ENCODE data around the gene SMIM38. TPM values are rescaled to one million over a fixed set of nuclear protein-coding genes. Genes with fewer than 3 reads are reported as not detected.

The SMIM38 gene
- 0.69 TPM for total RNA-seq

DNA sequence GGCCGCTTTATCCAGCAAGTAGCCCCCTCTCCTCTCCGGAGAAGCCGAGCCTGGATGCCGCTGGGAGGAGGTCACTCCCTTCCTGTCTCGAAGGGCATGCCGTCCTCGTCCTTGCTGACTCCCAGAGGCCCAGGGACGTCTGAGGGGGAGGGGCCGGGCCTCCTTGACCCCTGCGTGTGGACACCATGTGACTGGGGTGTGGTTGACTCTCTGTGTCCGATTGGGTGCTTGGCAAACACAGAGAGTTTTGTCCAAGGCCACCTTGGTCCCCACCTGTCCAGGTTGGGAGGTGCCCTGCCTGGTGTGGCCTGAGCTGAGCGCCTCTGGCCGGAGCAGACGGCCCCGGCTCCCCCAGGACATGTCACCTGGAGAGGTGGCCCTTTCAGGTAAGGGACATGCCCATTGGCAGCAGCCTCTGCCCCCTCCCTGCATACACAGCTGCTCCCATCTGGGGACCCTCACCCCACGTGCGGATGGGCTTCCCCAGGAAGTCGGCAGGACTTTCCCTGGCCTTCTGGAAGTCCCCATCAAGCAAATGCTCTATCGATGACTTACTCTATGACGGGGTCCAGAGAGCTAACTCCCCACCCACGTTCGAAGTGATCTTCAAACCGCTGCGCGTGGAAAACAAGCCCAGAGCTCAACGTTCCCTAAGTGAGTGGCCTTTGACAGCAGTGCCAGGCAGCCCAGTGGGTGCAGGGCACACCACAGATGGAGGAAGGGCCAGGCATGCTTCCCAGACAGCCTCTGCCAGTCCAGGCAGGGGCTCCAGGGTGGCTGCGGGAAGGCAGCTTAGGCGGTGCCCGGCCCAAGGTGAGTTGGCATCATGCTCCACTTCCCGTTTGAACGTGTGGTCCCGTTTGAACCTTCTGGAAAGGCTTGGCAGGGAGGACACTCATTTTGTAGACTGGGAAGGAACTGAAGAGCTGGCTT is at the start of gene SMIM38:
Gene SMIM38, plus strand, starts transcription at position 634 of the 933 bp plus-strand sequence. CDS start 1,912 bp downstream, outside the sequence.
- no peak for DNase-seq

DNA sequence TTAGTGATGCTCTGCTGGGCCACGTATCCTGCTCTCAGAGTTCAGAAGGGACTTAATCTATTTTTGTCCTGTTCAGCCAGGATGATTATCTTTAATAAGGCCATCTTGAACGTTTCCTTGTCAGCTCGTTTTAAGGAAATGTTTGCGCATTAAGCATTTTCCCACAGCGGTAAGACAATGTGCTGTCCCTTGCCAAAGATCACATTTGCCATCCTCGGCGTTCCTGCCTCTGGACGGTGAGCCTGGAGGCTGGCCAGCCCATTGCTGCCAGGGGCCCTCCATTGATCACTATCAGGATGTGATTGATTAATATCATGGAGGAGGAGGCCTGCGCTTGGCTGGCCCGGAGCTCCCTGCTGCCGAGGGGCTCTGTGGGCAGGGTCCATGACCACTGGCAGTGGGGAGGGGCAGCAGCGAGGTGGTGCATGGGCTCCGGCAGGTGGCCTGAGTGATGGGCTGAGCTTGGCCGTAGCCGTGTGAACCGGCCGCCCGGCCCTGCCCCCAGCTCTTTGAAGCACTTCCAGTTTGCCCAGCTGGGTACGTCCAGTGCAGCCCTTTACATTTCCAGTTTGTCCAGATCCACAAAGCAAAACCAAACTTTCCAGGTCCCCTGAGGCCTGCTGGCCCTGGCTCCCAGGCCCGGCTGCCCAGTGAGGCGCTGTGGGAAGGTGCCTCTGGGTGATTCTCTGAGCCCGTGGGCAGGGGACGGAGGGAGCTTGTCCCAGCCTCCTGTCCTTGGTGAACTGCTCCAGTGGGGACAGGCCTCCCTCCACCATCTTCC is 49.5 kb upstream of the SMIM38 start:
- no peak for DNase-seq

DNA sequence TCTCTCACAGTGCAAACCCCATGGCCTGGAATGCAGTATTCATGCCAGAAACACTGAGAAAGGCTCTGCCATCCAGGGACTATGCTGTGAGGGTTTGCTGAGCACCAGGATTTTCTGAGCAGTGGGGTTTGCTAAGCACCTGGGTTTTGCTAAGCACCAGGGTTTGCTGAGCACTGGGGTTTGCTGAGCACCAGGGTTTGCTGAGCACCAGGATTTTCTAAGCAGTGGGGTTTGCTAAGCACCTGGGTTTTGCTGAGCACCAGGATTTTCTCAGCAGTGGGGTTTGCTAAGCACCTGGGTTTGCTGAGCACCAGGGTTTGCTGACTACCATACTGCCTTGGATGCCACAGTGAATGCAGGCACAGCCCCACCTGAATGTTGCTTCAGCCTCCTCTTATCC is 48.3 kb upstream of the SMIM38 start:
- DNase-seq = no peak

DNA sequence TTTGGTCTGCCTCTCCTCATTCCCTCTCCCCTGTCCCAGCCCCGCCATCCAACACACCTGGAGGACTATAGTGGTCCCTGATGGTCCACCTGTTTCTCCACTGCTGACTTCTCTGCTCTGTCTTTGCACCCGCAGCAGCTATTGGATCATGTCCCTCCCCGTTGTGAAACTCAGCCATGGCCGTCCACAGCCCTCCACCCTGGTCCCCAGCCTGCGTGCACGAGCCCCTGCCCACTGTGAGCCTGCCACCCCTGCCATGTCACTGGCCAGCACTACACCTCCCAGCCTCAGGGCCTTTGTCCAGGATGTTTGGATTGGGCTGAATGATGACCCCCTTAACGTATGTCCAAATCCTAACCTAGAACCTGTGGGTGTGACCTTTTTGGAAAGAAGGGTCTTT is 47.7 kb upstream of the SMIM38 start:
- DNase-seq = no peak

DNA sequence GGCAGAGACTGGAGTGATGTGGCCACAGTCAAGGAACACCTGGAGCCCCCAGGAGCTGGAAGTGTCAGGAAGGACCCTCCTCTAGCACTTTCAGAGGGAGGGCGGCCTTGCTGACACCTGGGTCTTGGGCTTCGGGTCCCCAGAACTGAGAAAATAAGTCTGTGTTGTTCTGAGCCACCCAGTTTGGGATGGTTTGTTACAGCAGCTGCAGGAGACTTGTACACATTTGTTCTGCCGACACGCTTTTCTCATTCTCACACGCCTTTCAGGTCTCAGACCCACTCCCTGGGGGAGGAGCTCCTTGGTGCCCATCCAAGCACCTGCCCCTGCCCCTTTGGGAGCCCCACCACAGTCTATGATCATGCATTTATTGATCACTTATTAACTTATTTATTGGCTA is 47.2 kb upstream of the SMIM38 start:
- DNase-seq = no peak

DNA sequence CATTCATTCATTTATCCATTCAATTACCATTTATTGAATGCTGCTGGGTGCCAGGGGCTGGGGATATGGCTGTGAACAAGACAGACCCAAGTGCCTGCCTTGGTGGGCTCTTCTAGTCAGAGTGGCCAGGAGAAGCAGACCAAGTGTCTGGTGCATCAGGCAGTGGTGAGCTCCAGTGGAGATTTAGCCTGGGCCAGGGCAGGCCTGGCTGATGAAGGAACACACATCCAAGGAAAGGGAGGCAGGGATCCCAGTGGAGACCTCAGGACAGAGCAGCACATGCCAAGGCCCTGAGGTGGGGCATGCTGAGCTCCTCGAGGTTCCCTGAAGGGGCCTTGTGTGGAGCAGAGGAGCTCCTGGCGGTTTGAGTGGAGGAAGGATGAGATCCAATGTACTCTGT is 46.6 kb upstream of the SMIM38 start:
- no peak for DNase-seq

DNA sequence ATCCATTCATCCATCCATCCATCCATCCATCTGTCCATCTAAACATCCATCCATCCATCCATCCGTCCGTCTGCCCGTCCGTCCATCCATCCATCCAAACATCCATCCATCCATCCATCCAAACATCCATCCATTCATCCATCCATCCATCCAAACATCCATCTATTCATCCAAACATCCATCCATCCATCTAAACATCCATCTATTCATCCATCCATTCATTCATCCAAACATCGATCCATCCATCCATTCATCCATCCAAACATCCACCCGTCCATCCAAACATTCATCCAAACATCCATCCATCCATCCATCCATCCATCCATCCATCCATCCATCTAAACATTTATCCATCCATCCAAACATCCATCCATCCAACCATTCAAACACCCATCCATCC is 45.3 kb upstream of the SMIM38 start:
- DNase-seq = no peak

DNA sequence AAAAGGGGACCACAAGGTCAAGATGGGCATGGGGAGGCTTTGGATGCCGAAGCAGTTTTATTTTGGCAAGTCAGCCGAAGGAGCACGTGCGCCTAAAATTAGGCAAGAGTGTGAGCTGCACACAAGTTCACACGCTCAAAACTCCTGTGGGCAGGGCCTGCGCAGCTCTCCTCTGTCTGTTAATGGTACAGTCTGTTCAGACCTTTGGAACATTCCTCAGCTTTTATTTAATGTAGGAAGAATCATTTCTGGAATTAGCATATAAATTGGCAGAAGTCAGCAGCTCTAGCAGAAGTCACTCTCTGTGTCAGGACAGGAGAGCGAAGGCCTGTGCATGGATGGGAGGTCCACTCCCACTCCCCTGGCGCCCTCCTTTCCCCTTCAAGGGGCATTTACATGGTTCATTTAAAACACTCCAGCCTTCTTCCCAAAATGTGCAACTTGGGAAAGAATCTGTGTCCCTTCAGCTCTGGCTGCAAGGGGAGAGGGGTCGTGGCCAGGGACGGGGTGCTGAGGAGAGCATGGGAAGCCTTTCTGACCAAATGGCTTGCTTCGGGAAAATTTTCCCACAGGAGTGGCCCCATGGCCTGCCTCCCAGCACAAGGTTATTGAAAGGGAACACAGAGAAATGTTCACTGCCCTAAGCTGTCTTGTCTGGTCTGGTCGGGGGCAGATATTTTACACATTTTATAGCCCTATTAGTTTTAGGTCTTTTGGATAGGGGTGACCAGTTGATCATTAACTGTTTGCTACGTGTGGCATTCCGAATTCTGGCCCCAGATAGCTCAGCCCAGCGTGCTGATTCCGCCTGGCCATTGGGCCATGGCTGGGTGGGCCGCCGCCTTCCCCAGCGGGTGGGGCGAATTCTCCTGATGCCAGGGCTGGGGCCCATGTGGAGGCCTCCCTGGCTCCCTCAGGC is 43.9 kb upstream of the SMIM38 start:
- no peak for DNase-seq

DNA sequence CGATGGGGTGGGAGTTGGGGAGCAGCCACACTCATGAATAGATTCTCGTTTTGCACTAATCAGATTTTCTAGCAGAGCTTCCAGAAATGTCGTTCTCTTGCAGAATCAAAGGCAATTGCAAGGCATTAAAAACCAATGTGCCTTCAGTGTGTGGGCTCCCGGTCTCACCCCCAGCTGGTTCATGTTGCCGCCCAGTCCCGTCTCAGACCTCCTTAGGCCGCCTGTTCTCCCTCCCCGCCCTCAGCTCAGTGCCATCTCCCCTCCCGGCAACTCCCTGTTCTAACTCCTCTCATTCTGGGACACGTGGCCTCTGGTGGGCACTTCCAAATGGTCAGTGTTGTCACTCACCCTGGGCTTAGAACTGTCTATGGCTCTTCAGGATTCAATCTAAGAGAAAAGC is 42.5 kb upstream of the SMIM38 start:
- DNase-seq = no peak

DNA sequence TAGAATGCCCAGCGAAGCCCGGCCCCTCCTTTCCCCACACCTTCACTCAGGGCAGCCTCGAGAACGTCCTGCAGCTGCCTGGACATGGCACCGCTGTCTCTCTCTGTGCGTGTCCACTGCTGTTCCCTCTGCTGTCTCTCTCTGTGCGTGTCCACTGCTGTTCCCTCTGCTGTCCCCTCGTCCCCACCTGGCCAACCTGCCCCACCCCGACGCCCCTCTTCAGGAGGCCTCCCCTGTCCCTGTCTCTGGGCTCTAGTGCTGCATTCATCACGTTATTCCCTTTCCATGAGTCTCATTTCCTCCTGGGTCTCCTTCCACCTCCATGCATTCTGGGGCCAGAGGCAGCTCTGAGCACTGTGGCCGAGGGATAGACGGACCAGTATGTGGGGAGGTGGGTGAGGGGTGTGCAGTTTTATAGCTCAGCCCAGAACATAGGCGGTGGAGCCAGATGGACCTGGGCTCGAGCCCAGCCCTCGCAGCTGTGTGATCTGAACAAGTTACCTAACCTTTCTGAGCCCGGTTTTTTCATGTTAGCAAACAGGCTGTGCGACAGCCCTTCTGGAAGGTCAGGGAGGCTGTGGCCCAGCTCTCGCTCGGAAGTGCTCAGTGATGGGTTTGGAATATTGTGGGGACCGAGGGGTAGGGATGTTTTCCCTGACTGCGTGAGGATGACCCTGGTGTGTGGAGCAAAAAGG is 41.9 kb upstream of the SMIM38 start:
- no peak for DNase-seq

DNA sequence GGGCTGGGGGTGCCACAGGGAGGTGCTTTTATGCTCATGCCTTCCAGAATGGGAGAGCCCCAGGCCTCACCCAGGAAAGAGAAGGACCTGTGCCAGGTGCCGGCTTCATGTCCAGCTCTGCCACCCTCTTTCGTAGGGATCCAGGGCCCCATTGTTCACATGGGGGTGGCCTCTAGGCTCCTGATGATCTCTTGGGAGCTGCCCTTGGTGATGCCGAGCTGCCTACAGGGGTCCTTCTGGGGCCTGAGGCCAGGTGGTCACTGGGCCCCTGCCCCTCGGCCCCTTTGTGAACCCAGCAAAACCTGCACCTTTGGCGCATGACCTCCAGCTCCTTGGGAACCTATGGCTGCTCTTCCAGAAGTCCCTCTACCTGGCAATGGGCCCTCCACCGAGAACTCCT is 41.4 kb upstream of the SMIM38 start:
- no peak for DNase-seq

DNA sequence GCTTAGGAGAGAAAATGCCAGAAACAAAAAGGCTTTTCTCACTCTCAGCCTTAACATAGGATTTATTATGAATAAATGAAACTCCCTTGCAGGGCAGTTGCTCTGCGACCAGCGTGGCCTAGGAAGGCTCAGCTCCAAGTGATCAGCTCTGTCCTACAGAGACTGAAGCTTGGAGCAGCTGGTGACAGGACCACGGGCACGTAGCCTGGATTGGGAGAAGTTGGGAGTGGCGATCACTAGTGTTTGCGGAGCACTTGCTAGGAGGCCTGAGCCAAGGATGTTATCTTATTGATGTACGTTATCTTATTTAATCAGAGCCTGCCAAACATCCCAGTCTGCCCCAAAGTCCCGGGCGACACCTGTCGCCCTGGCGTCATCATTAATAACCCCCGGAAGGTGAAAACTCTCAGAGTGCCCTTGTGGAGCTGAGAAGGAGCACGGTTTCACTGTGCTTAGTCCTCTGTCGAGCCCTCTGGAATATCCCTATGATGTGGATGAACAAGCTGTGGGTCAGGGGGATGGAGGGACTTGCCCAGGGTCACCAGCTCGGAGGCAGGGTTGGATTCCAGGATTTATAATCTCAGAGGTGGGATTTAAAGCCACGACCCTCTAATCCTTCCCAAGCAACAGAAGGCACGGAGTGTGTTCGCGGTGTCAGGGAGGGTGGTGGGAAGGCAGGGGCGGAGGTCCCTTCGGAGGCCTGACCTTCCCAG is 40.8 kb upstream of the SMIM38 start:
- DNase-seq = no peak

DNA sequence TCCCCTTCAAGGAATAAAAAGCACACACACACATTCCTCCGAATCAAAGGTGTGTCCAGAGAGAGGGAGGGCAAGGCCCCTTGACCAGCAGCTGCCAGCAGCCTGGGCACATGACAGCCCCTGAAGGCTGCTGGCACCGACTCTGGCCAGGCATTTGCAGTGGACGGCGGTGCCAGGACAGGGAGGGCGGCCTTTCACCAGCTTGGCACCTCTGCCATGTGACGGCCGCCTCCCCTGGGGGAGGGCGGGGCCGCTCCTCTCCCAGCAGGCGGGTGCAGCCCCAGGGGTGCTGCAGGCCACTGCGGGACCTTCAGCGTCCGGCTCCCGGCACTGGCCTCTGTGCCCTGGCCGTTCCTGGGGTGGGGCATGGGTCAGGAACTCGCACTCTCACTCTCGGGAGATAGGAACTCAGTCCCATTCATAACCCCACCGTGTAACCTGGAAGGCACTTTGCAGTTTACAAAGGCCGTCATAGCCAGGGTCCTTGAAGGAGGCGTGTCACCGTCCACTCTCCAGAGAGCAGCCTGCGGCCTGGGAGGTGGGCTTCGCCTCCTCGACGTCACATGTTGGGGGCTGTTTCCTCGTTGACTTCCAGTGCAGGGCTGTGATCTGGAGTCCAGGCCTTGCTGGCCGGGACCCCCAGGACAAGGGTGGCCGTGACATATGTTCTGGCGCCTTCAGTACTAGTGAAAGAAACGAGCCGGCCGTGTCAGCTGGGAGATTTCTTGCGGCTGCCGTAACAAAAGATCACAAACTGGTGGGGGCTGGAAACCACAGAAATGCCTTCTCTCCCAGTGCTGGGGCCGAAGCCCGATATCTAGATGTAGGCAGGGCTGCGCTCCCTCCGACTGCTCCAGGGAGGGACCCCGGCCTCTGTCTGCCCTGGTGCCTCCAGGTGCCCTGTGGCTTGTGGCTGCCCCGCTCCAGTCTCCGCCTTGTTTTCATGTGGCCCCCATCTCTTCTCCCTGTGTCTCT is 39.9 kb upstream of the SMIM38 start:
- DNase-seq = no peak

DNA sequence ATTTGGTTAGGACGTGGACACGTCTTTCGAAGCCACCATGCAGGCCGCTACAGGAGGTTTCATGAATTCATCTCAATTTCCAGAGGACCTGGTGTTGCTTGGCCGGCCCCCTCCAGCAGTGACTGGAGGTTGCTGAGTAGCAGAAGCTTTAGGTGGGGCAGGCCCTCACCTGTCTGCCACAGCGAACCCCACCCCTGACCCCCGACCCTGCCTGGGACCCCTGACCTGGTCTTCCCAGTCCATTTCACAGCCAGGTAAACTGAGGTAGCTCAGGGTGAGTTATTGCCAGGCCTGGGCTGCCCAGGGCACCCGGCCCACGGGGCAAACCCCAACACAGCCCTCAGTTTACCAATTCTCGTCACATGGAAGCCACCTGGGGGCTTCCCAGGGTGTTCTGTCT is 39.1 kb upstream of the SMIM38 start:
- DNase-seq = no peak

DNA sequence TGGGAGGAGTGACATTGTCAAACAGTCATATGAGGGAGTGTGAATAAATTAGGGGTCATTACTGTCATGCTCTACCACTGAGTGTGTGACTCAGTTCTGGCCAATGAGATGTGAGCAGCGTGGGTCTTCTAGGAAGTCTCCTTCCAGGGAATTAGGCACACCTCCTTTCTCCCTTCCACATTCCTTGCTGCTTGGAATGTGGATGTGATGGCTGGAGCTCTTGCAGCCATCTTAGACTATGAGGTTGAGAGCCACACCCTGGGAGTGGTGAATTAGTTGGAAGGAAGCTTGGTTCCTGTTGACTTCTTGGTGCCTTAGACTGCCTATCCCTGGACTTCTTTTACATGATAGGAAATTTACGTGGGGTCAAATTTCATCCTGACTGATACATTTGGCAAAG is 36.5 kb upstream of the SMIM38 start:
- DNase-seq = no peak

DNA sequence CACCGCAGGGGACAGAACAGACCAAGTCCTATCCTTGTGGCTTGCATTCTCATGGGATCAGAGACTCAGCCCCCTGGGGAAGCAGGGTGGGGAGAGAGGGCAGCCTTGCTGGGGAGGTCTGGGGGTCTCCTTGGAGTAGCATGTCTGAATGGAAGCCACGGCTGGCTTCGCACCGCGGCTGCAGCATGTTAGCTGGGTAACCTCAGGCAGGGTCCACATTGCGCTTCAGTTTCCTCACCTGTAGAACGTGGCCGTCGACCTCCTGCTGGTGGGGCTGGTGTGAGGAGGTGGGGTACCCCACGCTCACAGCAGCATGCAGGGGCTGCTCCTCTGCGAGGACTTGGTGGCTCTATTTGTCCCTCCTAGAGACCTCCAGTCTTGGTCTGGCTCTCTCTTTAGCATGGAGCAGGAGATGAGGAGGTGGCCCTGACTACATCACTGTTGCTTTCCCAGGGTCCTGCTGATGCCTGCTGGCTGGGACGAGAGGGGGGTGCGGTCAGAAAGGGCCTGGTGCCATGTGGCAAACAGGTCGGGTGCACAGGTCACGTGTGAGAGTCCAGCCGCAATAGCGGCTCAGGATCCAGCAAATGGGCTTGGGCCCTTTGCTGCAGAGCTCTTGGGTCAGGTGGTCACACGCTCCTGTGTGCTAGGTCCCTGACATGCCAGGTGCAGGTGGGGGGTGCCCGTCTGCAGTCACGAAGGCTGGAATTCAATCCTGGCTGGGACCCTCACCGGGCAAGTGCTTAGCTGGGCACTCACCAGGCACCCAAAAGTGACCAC is 35.4 kb upstream of the SMIM38 start:
- DNase-seq = no peak

DNA sequence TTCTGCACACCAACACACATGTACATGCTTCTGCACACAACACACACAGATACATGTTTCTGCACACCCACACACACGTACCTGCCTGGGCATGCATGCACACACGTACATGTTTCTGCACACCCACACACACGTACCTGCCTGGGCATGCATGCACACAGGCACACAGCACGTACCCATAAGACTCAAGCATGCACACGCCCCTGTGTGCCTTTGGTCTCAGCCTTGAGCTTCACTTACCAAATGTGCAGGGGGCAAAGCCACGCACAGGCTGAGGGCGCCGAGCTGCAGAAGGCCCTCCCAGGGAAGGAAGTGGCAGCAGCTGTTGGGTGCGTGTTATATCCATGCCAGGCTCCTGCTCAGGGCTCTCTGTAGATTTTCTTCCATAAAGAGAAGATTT is 34.7 kb upstream of the SMIM38 start:
- DNase-seq = no peak

DNA sequence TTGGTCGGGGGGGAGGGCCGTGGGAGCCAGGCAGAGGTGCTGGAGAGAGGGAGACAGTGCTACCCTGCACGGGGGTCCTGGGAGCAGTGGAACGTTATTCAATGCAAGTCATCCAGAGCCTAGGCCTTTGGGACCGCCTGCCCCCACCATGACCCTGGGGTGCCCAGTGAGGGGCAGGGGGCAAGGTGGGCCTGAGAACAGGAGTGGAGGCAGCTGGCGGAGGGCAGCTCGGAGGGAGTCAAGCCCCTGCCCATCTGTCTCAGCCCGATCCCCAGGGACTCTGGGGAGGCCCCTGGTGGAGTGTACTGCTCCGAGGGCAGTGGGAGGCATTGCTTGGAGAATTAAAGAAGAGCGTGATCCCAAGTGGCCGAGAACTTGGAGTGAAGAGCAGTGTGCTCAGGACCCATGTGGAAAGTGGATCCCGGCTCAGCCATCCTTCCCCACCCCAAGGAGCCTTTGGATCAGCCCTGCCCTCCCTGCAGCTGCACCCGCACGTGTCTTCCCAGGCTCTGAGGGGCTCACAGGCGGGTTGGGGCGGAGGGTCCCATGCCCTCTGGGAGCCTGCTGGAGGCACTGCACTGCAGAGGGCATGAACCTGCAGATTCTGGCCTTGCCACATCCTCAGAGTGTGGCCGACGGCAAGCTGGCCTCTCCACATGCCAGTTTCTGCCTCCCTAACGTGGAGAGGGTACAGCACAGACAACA is 34.0 kb upstream of the SMIM38 start:
- no peak for DNase-seq

DNA sequence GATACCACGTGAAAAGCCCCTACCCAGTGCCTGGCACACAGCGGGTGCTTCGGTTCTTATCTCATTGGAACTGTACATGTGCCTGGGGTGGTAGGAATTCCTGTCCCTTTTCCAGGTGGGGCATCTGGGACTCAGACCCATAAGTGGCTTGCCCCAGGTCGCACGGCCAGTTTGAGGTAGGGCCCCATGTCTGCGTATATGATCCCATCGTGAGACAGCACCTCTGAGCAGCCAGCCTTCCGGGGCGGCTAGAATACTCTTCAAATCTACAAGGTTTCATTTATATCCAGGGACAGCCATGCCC is 33.5 kb upstream of the SMIM38 start:
- no peak for DNase-seq

Measured in skin of body (tissue), 2 donors.